GM12891 (cell line): Measurements from ENCODE around the gene DCDC2B.

ENCODE experiments used
- POLR2A ChIP-seq: IDR thresholded peaks from 2 replicates; pipeline ENCODE4 v1.6.1; 2011; ENCODE audit warnings: low read depth, low read length, control low read depth
- POLR2AphosphoS5 ChIP-seq: IDR thresholded peaks from 2 replicates; pipeline ENCODE4 v1.6.1; 2011; ENCODE audit warnings: low read depth, low read length, control low read depth
- POU2F2 ChIP-seq: IDR thresholded peaks from 2 replicates; pipeline ENCODE4 v1.6.1; 2011; ENCODE audit warnings: low read depth, mild to moderate bottlenecking, control low read depth, low read length, moderate library complexity
- SPI1 ChIP-seq: IDR thresholded peaks from 2 replicates; pipeline ENCODE4 v1.6.1; 2011; ENCODE audit warnings: low read depth, low read length, control low read depth
- TAF1 ChIP-seq: IDR thresholded peaks from 2 replicates; pipeline ENCODE4 v1.6.1; 2011; ENCODE audit warnings: low read depth, low read length, control low read depth

DNA sequence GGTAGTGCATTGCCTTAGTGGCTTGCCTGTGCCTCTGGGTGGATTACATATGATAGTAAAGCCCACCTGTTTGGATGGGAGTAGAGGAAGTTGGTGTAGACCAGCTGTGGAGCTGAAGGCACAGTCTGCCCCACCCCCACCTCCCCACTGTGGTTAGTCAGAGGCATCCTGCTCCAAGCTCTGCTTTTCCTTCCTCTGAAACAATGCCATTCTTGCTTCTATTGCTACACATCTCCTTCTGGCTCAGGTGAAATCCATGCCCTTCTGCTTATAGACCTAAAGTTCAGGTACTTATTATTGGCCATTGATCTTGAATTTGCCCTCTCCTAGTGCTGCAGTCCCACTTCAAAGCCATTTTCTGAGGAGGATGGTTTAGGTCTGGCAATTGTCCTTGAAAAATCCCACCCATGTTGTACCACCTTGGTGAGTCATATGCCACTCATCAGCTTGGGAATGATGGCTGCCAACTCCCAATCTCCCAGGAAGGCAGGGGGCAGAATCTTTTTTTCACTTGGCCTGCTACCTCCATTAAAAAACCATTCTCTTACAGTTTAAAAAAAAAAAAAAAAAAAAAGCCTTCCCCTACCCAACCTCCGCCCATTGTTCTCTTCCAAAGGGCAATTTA, 36.2 kb upstream of the DCDC2B start:
- TF ChIP-seq TAF1: no peak
- TF ChIP-seq POLR2A: no peak
- no peak for TF ChIP-seq SPI1
- TF ChIP-seq POLR2AphosphoS5: no peak
- TF ChIP-seq POU2F2: no peak
